ENCODE results near the gene VPS11. TPM values are rescaled to one million over a fixed set of nuclear protein-coding genes. Genes with fewer than 3 reads are reported as not detected.

Gene VPS11
- total RNA-seq, 4 donors from 2014 or later: 25.8 to 54.9 (median 37.1) TPM

DNA sequence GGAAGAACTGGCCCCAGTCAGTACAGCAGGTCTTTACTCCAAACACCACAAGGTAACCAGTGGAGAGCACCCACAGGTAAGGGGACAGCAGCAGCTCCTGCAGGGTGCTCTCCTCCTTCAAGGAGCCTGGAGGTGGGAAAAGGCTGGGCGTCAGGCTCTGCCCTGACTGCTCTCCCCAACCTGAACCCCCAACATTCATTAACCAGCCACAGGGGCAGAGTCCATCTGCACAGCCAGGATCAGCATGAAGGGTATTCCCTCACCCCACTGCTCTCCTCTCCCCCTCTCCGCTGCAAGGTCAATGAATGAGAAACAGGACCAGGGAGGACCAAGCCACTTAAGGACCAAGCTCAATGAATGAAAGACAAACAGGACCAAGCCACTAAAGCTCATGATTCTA is 40.6 kb upstream of the VPS11 start:
- H3K9me3 ChIP-seq: no peaks in the 10 kb centered on the region

DNA sequence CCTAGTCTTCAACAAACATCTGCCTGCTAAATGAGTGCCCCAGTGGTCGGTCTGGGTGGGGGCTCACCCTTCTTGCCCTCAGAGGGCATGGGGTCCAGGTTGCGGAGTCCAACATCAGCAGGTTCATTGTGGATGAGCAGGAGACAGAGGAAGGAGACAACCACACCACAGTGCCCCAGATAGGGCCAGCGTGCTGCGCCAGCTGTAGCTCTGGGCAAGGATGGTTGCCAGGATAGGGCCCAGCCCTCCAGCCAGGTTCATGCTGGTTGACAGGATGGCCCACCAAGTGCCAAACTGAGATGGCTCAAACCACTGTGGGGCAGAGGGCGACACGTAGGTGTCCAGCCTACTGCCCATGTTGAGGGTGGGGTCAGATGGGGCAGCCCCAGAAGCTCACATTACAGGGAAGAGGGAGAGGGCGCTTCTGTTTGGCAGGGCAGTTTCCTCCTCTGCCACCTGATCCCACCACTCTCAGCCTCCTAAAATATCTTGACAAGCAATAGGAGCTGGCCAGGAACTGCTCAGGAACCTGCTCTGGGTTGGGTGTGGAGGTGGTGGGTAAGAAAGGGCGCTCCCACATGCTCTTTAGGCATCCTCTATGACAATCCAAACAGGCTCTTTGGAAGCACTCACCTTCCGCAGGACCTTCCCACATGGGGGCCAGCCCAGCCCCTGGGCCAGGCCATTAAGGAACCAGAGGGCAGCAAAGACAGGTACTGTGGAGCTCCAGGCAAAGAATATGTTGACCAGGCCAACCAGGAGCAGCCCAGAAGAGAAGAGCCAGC is 39.9 kb upstream of the VPS11 start:
- Histone ChIP-seq H3K36me3 (peaks cover 0 to 45% (median 0%) of the 10 kb centered on the region in 3 donors), H3K27ac (peak overlapping the region in 3 of 4 donors; percentile 89 to 96 (median 94)), H3K9me3 (no peaks in the 10 kb centered on the region), H3K4me1 (peaks cover 0 to 57% (median 21%) of the 10 kb centered on the region in 4 donors), H3K4me3 (peak overlapping the region in 1 of 4 donors; percentile 1), H3K27me3 (no peaks in the 10 kb centered on the region)
- TF ChIP-seq EP300 (IDR thresholded peaks at IDR 0.05) (no peak), POLR2A (IDR thresholded peaks at IDR 0.05) (no peak)
- TF ChIP-seq, protein P1, sequence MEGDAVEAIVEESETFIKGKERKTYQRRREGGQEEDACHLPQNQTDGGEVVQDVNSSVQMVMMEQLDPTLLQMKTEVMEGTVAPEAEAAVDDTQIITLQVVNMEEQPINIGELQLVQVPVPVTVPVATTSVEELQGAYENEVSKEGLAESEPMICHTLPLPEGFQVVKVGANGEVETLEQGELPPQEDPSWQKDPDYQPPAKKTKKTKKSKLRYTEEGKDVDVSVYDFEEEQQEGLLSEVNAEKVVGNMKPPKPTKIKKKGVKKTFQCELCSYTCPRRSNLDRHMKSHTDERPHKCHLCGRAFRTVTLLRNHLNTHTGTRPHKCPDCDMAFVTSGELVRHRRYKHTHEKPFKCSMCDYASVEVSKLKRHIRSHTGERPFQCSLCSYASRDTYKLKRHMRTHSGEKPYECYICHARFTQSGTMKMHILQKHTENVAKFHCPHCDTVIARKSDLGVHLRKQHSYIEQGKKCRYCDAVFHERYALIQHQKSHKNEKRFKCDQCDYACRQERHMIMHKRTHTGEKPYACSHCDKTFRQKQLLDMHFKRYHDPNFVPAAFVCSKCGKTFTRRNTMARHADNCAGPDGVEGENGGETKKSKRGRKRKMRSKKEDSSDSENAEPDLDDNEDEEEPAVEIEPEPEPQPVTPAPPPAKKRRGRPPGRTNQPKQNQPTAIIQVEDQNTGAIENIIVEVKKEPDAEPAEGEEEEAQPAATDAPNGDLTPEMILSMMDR (IDR thresholded peaks at IDR 0.05): no peak
- no peak for DNase-seq (ENCODE audit: low spot score in 2 of 2)
- 90 to 93% methylated on average over 9 of the region's 9 CpGs for WGBS, 2 donors

More for the DNA sequence above, 40.6 kb upstream of the VPS11 start:
- TF ChIP-seq EP300 (IDR thresholded peaks at IDR 0.05) (no peak), POLR2A (IDR thresholded peaks at IDR 0.05) (no peak)
- TF ChIP-seq, protein P1 (IDR thresholded peaks at IDR 0.05): no peak
- DNase-seq (ENCODE audit: low spot score in 2 of 2): no peak
- H3K4me1 ChIP-seq: peaks cover 0 to 57% (median 21%) of the 10 kb centered on the region in 4 donors
- no peaks in the 10 kb centered on the region for H3K27me3 ChIP-seq
- peaks cover 0 to 53% (median 6%) of the 10 kb centered on the region in 3 donors for H3K36me3 ChIP-seq
- 90 to 94% methylated on average over 2 of the region's 2 CpGs for WGBS, 2 donors
- no peak overlapping the region for H3K4me3 ChIP-seq
- H3K27ac ChIP-seq: peak overlapping the region in 1 of 4 donors; percentile 94

- WGBS, 2 donors: 60 to 61% methylated on average over 8 to 9 of the region's 9 CpGs
- Histone ChIP-seq H3K27ac (peak overlapping the region in 3 of 4 donors; percentile 89 to 96 (median 94)), H3K27me3 (no peaks in the 10 kb centered on the region), H3K36me3 (peaks cover 0 to 37% (median 0%) of the 10 kb centered on the region in 3 donors), H3K4me1 (peaks cover 0 to 57% (median 19%) of the 10 kb centered on the region in 4 donors), H3K9me3 (no peaks in the 10 kb centered on the region), H3K4me3 (peak overlapping the region in 2 of 4 donors; percentile 19 to 85)
- no peak for DNase-seq (ENCODE audit: low spot score in 2 of 2)
- TF ChIP-seq, protein P1 (IDR thresholded peaks at IDR 0.05): no peak
- TF ChIP-seq EP300 (IDR thresholded peaks at IDR 0.05) (no peak), POLR2A (IDR thresholded peaks at IDR 0.05) (no peak)
Measured at GRCh38 chr11:119028346-119029068, 39.1 kb upstream of the VPS11 start.

GRCh38 chr11:119029069-119029339 is 38.6 kb upstream of the VPS11 start:
- Histone ChIP-seq H3K4me1 (peaks cover 0 to 57% (median 17%) of the 10 kb centered on the region in 4 donors), H3K4me3 (peak overlapping the region in 2 of 4 donors; percentile 19 to 85), H3K27ac (peak overlapping the region in 3 of 4 donors; percentile 89 to 96 (median 94)), H3K36me3 (peaks cover 0 to 33% (median 0%) of the 10 kb centered on the region in 3 donors), H3K27me3 (no peaks in the 10 kb centered on the region), H3K9me3 (no peaks in the 10 kb centered on the region)
- DNase-seq (ENCODE audit: low spot score in 2 of 2): no peak
- TF ChIP-seq, protein P1 (IDR thresholded peaks at IDR 0.05): no peak
- TF ChIP-seq POLR2A (IDR thresholded peaks at IDR 0.05) (no peak), EP300 (IDR thresholded peaks at IDR 0.05) (no peak)
- WGBS, 2 donors: 94 to 100% methylated on average over 1 of the region's 1 CpG
